K562 (cell line): Measurements from ENCODE around the gene SVIP. TPM values are rescaled to one million over a fixed set of nuclear protein-coding genes. Genes with fewer than 3 reads are reported as not detected.
A peak's percentile ranks its signal among the peaks of the same experiment; 100 is the strongest.

Experiments
- BRF1 ChIP-seq: IDR thresholded peaks from 3 replicates; pipeline ENCODE4 v1.6.1; 2011; ENCODE audit warnings: borderline replicate concordance, mild to moderate bottlenecking; ENCODE audit not compliant: insufficient read length; ENCODE audit errors: extremely low read depth
- CREB3 ChIP-seq: fragments of 450-650 bp; conservative IDR thresholded peaks from 2 replicates; pipeline ENCODE4 v1.6.1; 2016; ENCODE audit warnings: missing genetic modification characterization, low read depth, mild to moderate bottlenecking, missing compliant biosample characterization, moderate library complexity
- CTCF ChIP-seq, 3 experiments: IDR thresholded peaks in 2 of 3; conservative IDR thresholded peaks in 1 of 3; 2 replicates each; pipeline ENCODE4 v1.5.1; 2011 to 2012; ENCODE audit warnings: low read length in 3 of 3, mild to moderate bottlenecking in 3 of 3, control low read depth in 2 of 3, improper control_type of control experiment in 1 of 3, inconsistent platforms in 1 of 3, low read depth in 1 of 3, mixed read lengths in 1 of 3, moderate library complexity in 1 of 3; ENCODE audit not compliant: insufficient read depth in 2 of 3
- CUX1 ChIP-seq: fragments of 200-800 bp; sonication (Bioruptor generic); IDR thresholded peaks from 2 replicates; pipeline ENCODE4 v1.6.1; 2016; ENCODE audit warnings: missing genetic modification characterization, missing compliant biosample characterization
- DMBX1 ChIP-seq: fragments of 250-450 bp; sonication (Bioruptor Pico); IDR thresholded peaks from 2 replicates; pipeline ENCODE4 v1.8.0; 2022; ENCODE audit warnings: inconsistent platforms, mild to moderate bottlenecking, moderate library complexity, borderline replicate concordance
- FOSL1 ChIP-seq: fragments of 200-800 bp; sonication (Bioruptor generic); conservative IDR thresholded peaks from 2 replicates; pipeline ENCODE4 v1.6.1; 2016; ENCODE audit warnings: missing genetic modification characterization, missing compliant biosample characterization
- IRF2 ChIP-seq: sonication (generic); formaldehyde crosslinking; IDR thresholded peaks from 2 replicates; pipeline ENCODE4 v1.8.1; 2022; ENCODE audit warnings: mild to moderate bottlenecking, missing genetic modification reagents
- KAT7 ChIP-seq: sonication (generic); formaldehyde crosslinking; IDR thresholded peaks from 2 replicates; pipeline ENCODE4 v1.8.0; 2022; ENCODE audit warnings: missing genetic modification reagents, mild to moderate bottlenecking, borderline replicate concordance
- NFE2L1 ChIP-seq: fragments of 450-650 bp; IDR thresholded peaks from 2 replicates; pipeline ENCODE4 v1.6.1; 2016; ENCODE audit warnings: missing genetic modification characterization, low read depth, mild to moderate bottlenecking, missing compliant biosample characterization, moderate library complexity, borderline replicate concordance
- SFPQ ChIP-seq: fragments of 200-400 bp; formaldehyde crosslinking; IDR thresholded peaks from 2 replicates; pipeline ENCODE4 v1.6.1; 2017; ENCODE audit warnings: mild to moderate bottlenecking, low read depth, low read length, moderate library complexity
- SMARCE1 ChIP-seq: fragments of 450-650 bp; IDR thresholded peaks from 2 replicates; pipeline ENCODE4 v1.7.1; 2016; ENCODE audit warnings: mild to moderate bottlenecking
- THAP7 ChIP-seq: fragments of 250-450 bp; sonication (Bioruptor Pico); IDR thresholded peaks from 2 replicates; pipeline ENCODE4 v1.5.0; 2021
- VEZF1 ChIP-seq: fragments of 200-800 bp; sonication (Bioruptor generic); IDR thresholded peaks from 2 replicates; pipeline ENCODE4 v1.6.1; 2017; ENCODE audit warnings: missing genetic modification characterization, missing compliant biosample characterization
- WHSC1 ChIP-seq: IDR thresholded peaks from one replicate; pipeline ENCODE4 v1.6.1; 2012; ENCODE audit warnings: low read length, control low read depth, inconsistent platforms
- ZNF586 ChIP-seq: fragments of 450-650 bp; formaldehyde crosslinking; conservative IDR thresholded peaks from 2 replicates; pipeline ENCODE4 v1.4.0; 2020; ENCODE audit warnings: mild to moderate bottlenecking, moderate library complexity
- polyA plus RNA-seq, 8 experiments: library from polyadenylated mRNA; depleted of rRNA in 4 of 8; stranded (reverse) in 5 of 8; unstranded in 3 of 8; fragments of >200 nt; fragmentation: Nextera tagmentation in 2 of 8; fragmentation: Illumina TruSeq in 1 of 8; extraction: Ambion mirVana in 2 of 8; extraction: Trizol in 1 of 8; gene quantifications; 2 replicates each; pipeline versions ENCODE4 v1.2.1 to v1.2.3, GENCODE V29; 2011 to 2014; ENCODE audit warnings: inconsistent platforms in 1 of 8, missing spikeins in 1 of 8
- total RNA-seq, 7 experiments: library from RNA; depleted of rRNA in 6 of 7; stranded (reverse); fragments of >200 nt in 6 of 7; fragmentation: Illumina TruSeq in 2 of 7; extraction: Trizol in 2 of 7; gene quantifications; 2 replicates each; pipeline versions ENCODE4 v1.2.1 to v1.2.3, GENCODE V29; 2011 to 2021; ENCODE audit warnings: low replicate concordance in 1 of 7

The SVIP gene
- total and polyA plus RNA-seq, 9 of the 15 experiments (the other 6 are each of a cell fraction or from before 2014, with no cell fraction given) = 17.9 to 62.5 (median 47.5) TPM

GRCh38 chr11:22792497-22792896 lies 37.1 kb downstream of the SVIP start (continued):
- TF ChIP-seq CREB3 (tag) (no peak), THAP7 (CRISPR knock-in tag) (no peak), IRF2 (CRISPR knock-in tag) (no peak), NFE2L1 (tag) (no peak), KAT7 (CRISPR knock-in tag) (no peak), SMARCE1 (no peak), WHSC1 (no peak), VEZF1 (CRISPR knock-in tag) (no peak), BRF1 (no peak), DMBX1 (CRISPR knock-in tag) (no peak), SFPQ (no peak), CUX1 (CRISPR knock-in tag) (no peak), ZNF586 (CRISPR knock-in tag) (no peak), CTCF (IDR thresholded peaks at IDR 0.05 in 2 of 3, conservative IDR thresholded peaks at IDR 0.05 in 1 of 3; ENCODE audit: insufficient read depth in 2 of 3, low read depth in 1 of 3, low read length in 3 of 3) (peak in 1 of 3 experiments; percentile 30; a peak in 2 of 6 replicates), FOSL1 (tag) (peak; percentile 84)
